PFSK-1 (cell line): ENCODE measurements around the gene OLFM3.

Experiments
- POLR2AphosphoS5 ChIP-seq: IDR thresholded peaks from 2 replicates; pipeline ENCODE4 v1.6.1; 2012; ENCODE audit warnings: low read depth, mild to moderate bottlenecking, control low read depth, low read length, moderate library complexity
- TAF1 ChIP-seq: IDR thresholded peaks from 2 replicates; pipeline ENCODE4 v1.6.1; 2012; ENCODE audit warnings: low read length, control low read depth, borderline replicate concordance; ENCODE audit not compliant: insufficient read depth
- TF ChIP-seq, protein P1 (sequence below), 2 experiments: IDR thresholded peaks; 2 replicates each; pipeline versions ENCODE4 v1.6.1 to v1.8.0; 2011 to 2012; ENCODE audit warnings: low read depth in 2 of 2, low read length in 2 of 2, control low read depth in 1 of 2, inconsistent platforms in 1 of 2, mild to moderate bottlenecking in 1 of 2, moderate library complexity in 1 of 2; ENCODE audit not compliant: insufficient read depth in 1 of 2

DNA sequence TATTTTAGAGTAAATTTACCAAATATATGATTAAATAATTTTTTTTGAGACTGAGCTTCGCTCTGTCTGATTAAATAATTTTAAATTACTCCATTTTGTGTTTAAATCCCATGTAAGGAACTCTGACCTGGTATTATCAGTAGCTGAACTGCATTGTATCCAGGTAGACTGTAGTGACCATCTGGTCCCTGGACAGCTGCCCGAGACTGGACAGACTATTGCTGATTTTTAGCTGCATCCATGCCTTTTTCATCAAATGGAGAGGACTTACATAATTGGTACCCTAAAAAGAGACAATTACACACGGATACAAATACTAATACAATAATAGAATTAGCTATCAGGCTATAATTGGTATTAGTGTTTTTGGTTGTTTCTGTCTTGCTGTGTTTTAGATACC, 20.6 kb downstream of the OLFM3 start:
- TF ChIP-seq TAF1, result no peak
- TF ChIP-seq, protein P1, sequence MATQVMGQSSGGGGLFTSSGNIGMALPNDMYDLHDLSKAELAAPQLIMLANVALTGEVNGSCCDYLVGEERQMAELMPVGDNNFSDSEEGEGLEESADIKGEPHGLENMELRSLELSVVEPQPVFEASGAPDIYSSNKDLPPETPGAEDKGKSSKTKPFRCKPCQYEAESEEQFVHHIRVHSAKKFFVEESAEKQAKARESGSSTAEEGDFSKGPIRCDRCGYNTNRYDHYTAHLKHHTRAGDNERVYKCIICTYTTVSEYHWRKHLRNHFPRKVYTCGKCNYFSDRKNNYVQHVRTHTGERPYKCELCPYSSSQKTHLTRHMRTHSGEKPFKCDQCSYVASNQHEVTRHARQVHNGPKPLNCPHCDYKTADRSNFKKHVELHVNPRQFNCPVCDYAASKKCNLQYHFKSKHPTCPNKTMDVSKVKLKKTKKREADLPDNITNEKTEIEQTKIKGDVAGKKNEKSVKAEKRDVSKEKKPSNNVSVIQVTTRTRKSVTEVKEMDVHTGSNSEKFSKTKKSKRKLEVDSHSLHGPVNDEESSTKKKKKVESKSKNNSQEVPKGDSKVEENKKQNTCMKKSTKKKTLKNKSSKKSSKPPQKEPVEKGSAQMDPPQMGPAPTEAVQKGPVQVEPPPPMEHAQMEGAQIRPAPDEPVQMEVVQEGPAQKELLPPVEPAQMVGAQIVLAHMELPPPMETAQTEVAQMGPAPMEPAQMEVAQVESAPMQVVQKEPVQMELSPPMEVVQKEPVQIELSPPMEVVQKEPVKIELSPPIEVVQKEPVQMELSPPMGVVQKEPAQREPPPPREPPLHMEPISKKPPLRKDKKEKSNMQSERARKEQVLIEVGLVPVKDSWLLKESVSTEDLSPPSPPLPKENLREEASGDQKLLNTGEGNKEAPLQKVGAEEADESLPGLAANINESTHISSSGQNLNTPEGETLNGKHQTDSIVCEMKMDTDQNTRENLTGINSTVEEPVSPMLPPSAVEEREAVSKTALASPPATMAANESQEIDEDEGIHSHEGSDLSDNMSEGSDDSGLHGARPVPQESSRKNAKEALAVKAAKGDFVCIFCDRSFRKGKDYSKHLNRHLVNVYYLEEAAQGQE (IDR thresholded peaks at IDR 0.05; ENCODE audit: insufficient read depth in 1 of 2, low read depth in 2 of 2, low read length in 2 of 2), result no peak
- no peak for TF ChIP-seq POLR2AphosphoS5
